BLaER1 treated with 17β-estradiol and CSF1 and Interleukin-3, amounts not matched to agents 10 nM and 100 nM (cell line): ENCODE results near the gene CFAP57.

ENCODE experiments used
- H3K27ac ChIP-seq, 11 experiments: shearing (Covaris generic); formaldehyde crosslinking; 2 replicates each; pipeline ENCODE4 v1.8.1; 2022
- H3K27me3 ChIP-seq, 11 experiments: shearing (Covaris generic); formaldehyde crosslinking; 2 replicates each; pipeline ENCODE4 v1.8.1; 2022
- H3K36me3 ChIP-seq, 11 experiments: shearing (Covaris generic); formaldehyde crosslinking; 2 replicates each; pipeline ENCODE4 v1.8.1; 2022
- H3K4me1 ChIP-seq, 10 experiments: shearing (Covaris generic); formaldehyde crosslinking; 2 replicates each; pipeline ENCODE4 v1.8.1; 2022
- H3K4me2 ChIP-seq, 11 experiments: shearing (Covaris generic); formaldehyde crosslinking; 2 replicates each; pipeline ENCODE4 v1.8.1; 2022
- H3K4me3 ChIP-seq, 10 experiments: shearing (Covaris generic); formaldehyde crosslinking; 2 replicates each; pipeline ENCODE4 v1.8.1; 2022
- H3K9ac ChIP-seq, 11 experiments: shearing (Covaris generic); formaldehyde crosslinking; 2 replicates each; pipeline ENCODE4 v1.8.1; 2022
- H3K9me3 ChIP-seq, 11 experiments: shearing (Covaris generic); formaldehyde crosslinking; replicated peaks in 1 of 11; 2 replicates each; pipeline ENCODE4 v1.8.1; 2022
- H4K20me1 ChIP-seq, 11 experiments: shearing (Covaris generic); formaldehyde crosslinking; 2 replicates each; pipeline ENCODE4 v1.8.1; 2022
- Cebpa-rat ChIP-seq, 11 experiments: shearing (Covaris generic); IDR thresholded peaks; 2 replicates each; pipeline ENCODE4 v1.8.1; 2022

Gene CFAP57

GRCh38 chr1:43165162-43165561, 7.0 kb upstream of the CFAP57 start:
- Histone ChIP-seq H3K4me1 (peaks cover 2 to 9% (median 7%) of the 10 kb centered on the region in 10 experiments; a peak in 18 of 20 replicates), H3K4me2 (no peak overlapping the region), H3K9ac (no peak overlapping the region), H3K27ac (no peak overlapping the region), H3K27me3 (no peaks in the 10 kb centered on the region), H3K4me3 (no peak overlapping the region), H3K9me3 (no peaks in the 10 kb centered on the region), H3K36me3 (peaks cover 60 to 90% (median 85%) of the 10 kb centered on the region in 11 experiments), H4K20me1 (peaks cover 0 to 58% (median 19%) of the 10 kb centered on the region in 11 experiments; a peak in 14 of 22 replicates)
- no peak for TF ChIP-seq Cebpa-rat (IDR thresholded peaks at IDR 0.05)

- Histone ChIP-seq H3K9ac (no peak overlapping the region; a peak in 1 of 22 replicates), H3K4me3 (no peak overlapping the region), H3K9me3 (no peaks in the 10 kb centered on the region), H3K4me1 (peaks cover 8 to 15% (median 13%) of the 10 kb centered on the region in 10 experiments; a peak in 19 of 20 replicates), H3K4me2 (no peak overlapping the region), H3K36me3 (peaks cover 64 to 96% (median 90%) of the 10 kb centered on the region in 11 experiments), H4K20me1 (peaks cover 0 to 64% (median 19%) of the 10 kb centered on the region in 11 experiments; a peak in 14 of 22 replicates), H3K27ac (no peak overlapping the region), H3K27me3 (no peaks in the 10 kb centered on the region)
- no peak for TF ChIP-seq Cebpa-rat (IDR thresholded peaks at IDR 0.05)
Observed at GRCh38 chr1:43165765-43166164, 6.4 kb upstream of the CFAP57 start.

- Histone ChIP-seq H3K27me3 (no peaks in the 10 kb centered on the region), H3K27ac (peak overlapping the region; percentile 39 to 89 (median 82); a peak in 21 of 22 replicates), H3K36me3 (peaks cover 40 to 48% (median 45%) of the 10 kb centered on the region in 11 experiments), H3K4me3 (peak overlapping the region; percentile 75 to 95 (median 87)), H3K9me3 (no peaks in the 10 kb centered on the region), H3K4me1 (peaks cover 16 to 24% (median 21%) of the 10 kb centered on the region in 10 experiments), H4K20me1 (peaks cover 0 to 52% (median 18%) of the 10 kb centered on the region in 11 experiments; a peak in 12 of 22 replicates), H3K4me2 (peak overlapping the region; percentile 83 to 99 (median 94)), H3K9ac (peak overlapping the region; percentile 81 to 89 (median 84))
- no peak for TF ChIP-seq Cebpa-rat (IDR thresholded peaks at IDR 0.05)
Observed at GRCh38 chr1:43171312-43171875, 736 bp upstream of the CFAP57 start.

- no peaks in the 10 kb centered on the region for H3K9me3 ChIP-seq
- H3K27ac ChIP-seq, result peak overlapping the region in 6 of 11 experiments; percentile 72 to 86 (median 84); a peak in 11 of 22 replicates
- peak overlapping the region; percentile 81 to 89 (median 84); a peak in 16 of 22 replicates for H3K9ac ChIP-seq
- H3K4me1 ChIP-seq, result peaks cover 16 to 24% (median 21%) of the 10 kb centered on the region in 10 experiments
- H3K27me3 ChIP-seq, result no peaks in the 10 kb centered on the region
- peak overlapping the region in 10 of 11 experiments; percentile 25 to 91 (median 70); a peak in 14 of 22 replicates for H3K4me2 ChIP-seq
- no peak for TF ChIP-seq Cebpa-rat (IDR thresholded peaks at IDR 0.05)
- peaks cover 29 to 37% (median 34%) of the 10 kb centered on the region in 11 experiments for H3K36me3 ChIP-seq
- H4K20me1 ChIP-seq, result peaks cover 0 to 40% (median 14%) of the 10 kb centered on the region in 11 experiments; a peak in 10 of 22 replicates
- H3K4me3 ChIP-seq, result peak overlapping the region; percentile 75 to 95 (median 87)
Observed at GRCh38 chr1:43172527-43172972, 420 bp downstream of the CFAP57 start.

- Histone ChIP-seq H3K9ac (no peak overlapping the region), H4K20me1 (peaks cover 0 to 17% (median 0%) of the 10 kb centered on the region in 11 experiments; a peak in 9 of 22 replicates), H3K9me3 (no peaks in the 10 kb centered on the region), H3K27me3 (no peaks in the 10 kb centered on the region), H3K36me3 (peaks cover 6 to 13% (median 10%) of the 10 kb centered on the region in 11 experiments), H3K4me1 (peaks cover 15 to 19% (median 17%) of the 10 kb centered on the region in 10 experiments), H3K27ac (no peak overlapping the region), H3K4me2 (no peak overlapping the region), H3K4me3 (no peak overlapping the region)
- no peak for TF ChIP-seq Cebpa-rat (IDR thresholded peaks at IDR 0.05)
Observed at GRCh38 chr1:43174873-43175272, 2.7 kb downstream of the CFAP57 start.

GRCh38 chr1:43177691-43178090, 5.6 kb downstream of the CFAP57 start:
- H3K36me3 ChIP-seq, result no peaks in the 10 kb centered on the region
- H4K20me1 ChIP-seq, result no peaks in the 10 kb centered on the region
- peaks cover 0 to 2% (median 0%) of the 10 kb centered on the region in 10 experiments; a peak in 1 of 20 replicates for H3K4me1 ChIP-seq
- no peak overlapping the region for H3K4me3 ChIP-seq
- no peak overlapping the region for H3K27ac ChIP-seq
- H3K9me3 ChIP-seq, result no peaks in the 10 kb centered on the region
- no peaks in the 10 kb centered on the region for H3K27me3 ChIP-seq
- TF ChIP-seq Cebpa-rat (IDR thresholded peaks at IDR 0.05), result no peak
- H3K9ac ChIP-seq, result no peak overlapping the region
- no peak overlapping the region for H3K4me2 ChIP-seq

GRCh38 chr1:43184388-43184787, 12.3 kb downstream of the CFAP57 start:
- TF ChIP-seq Cebpa-rat (IDR thresholded peaks at IDR 0.05), result no peak
- Histone ChIP-seq H3K4me2 (no peak overlapping the region), H3K27ac (no peak overlapping the region), H3K27me3 (no peaks in the 10 kb centered on the region), H3K36me3 (no peaks in the 10 kb centered on the region), H3K4me1 (peaks cover 0 to 14% (median 11%) of the 10 kb centered on the region in 10 experiments; a peak in 15 of 20 replicates), H4K20me1 (no peaks in the 10 kb centered on the region), H3K9ac (no peak overlapping the region), H3K4me3 (no peak overlapping the region), H3K9me3 (no peaks in the 10 kb centered on the region)

- Histone ChIP-seq H3K36me3 (no peaks in the 10 kb centered on the region), H4K20me1 (no peaks in the 10 kb centered on the region), H3K4me3 (no peak overlapping the region), H3K9ac (no peak overlapping the region), H3K27me3 (no peaks in the 10 kb centered on the region), H3K9me3 (peaks cover 0 to 5% (median 0%) of the 10 kb centered on the region in 11 experiments; a peak in 3 of 22 replicates), H3K27ac (no peak overlapping the region), H3K4me2 (peak overlapping the region in 6 of 11 experiments; percentile 40 to 50 (median 44); a peak in 11 of 22 replicates), H3K4me1 (peaks cover 0 to 14% (median 11%) of the 10 kb centered on the region in 10 experiments; a peak in 15 of 20 replicates)
- TF ChIP-seq Cebpa-rat (IDR thresholded peaks at IDR 0.05), result no peak
Observed at GRCh38 chr1:43184995-43185394, 12.9 kb downstream of the CFAP57 start.

GRCh38 chr1:43188106-43188505, 16.0 kb downstream of the CFAP57 start:
- Histone ChIP-seq H3K27ac (no peak overlapping the region), H3K9me3 (peaks cover 0 to 21% (median 5%) of the 10 kb centered on the region in 11 experiments; a peak in 9 of 22 replicates), H3K36me3 (no peaks in the 10 kb centered on the region), H3K4me2 (no peak overlapping the region), H3K4me3 (no peak overlapping the region), H3K27me3 (no peaks in the 10 kb centered on the region), H4K20me1 (no peaks in the 10 kb centered on the region), H3K4me1 (peaks cover 0 to 14% (median 11%) of the 10 kb centered on the region in 10 experiments; a peak in 15 of 20 replicates), H3K9ac (no peak overlapping the region)
- TF ChIP-seq Cebpa-rat (IDR thresholded peaks at IDR 0.05), result no peak
